HEK293 (cell line): ENCODE results near the gene SERPINB5.

Experiments used
- CTCF ChIA-PET: fragments of 350-600 bp; formaldehyde crosslinking; extraction: SDS; loops from one replicate; lab custom pipeline; 2021; ENCODE audit warnings: antibody characterized with exemption; lab: Yijun Ruan, JAX
- POLR2A ChIA-PET: fragments of 300-600 bp; formaldehyde crosslinking; extraction: SDS; loops from one replicate; lab custom pipeline; 2020; ENCODE audit warnings: antibody characterized with exemption, inconsistent platforms; lab: Yijun Ruan, JAX
- H3K27ac ChIP-seq: fragments of 200-500 bp; sonication (Bioruptor generic); 2 replicates; pipeline ENCODE4 v1.5.1; 2014; ENCODE audit warnings: low read depth, low read length, control low read depth, inconsistent platforms; ENCODE audit errors: extremely low read depth
- H3K36me3 ChIP-seq, 2 experiments: fragments of 200-500 bp in 1 of 2; sonication (Bioruptor generic) in 1 of 2; 1 replicate in 1 of 2; 2 replicates in 1 of 2; pipeline ENCODE4 v1.5.1; 2014 to 2017; ENCODE audit warnings: inconsistent platforms in 2 of 2, low read length in 2 of 2; ENCODE audit not compliant: control insufficient read depth in 2 of 2, insufficient read depth in 1 of 2
- H3K4me1 ChIP-seq: fragments of 200-500 bp; sonication (Bioruptor generic); 2 replicates; pipeline ENCODE4 v1.5.1; 2014; ENCODE audit warnings: mild to moderate bottlenecking, low read length, inconsistent platforms; ENCODE audit not compliant: control insufficient read depth, insufficient read depth
- H3K4me3 ChIP-seq: 2 replicates; pipeline ENCODE4 v1.5.1; 2011; ENCODE audit warnings: low read depth, mild to moderate bottlenecking, control low read depth, low read length, moderate library complexity
- H3K9me3 ChIP-seq: fragments of 200-500 bp; sonication (Bioruptor generic); 2 replicates; pipeline ENCODE4 v1.5.1; 2014; ENCODE audit warnings: low read depth, low read length, inconsistent platforms; ENCODE audit not compliant: control insufficient read depth, insufficient read depth
- MEIS1 ChIP-seq: sonication (generic); formaldehyde crosslinking; IDR thresholded peaks from 2 replicates; pipeline ENCODE4 v1.8.1; 2022; ENCODE audit warnings: missing genetic modification reagents, mild to moderate bottlenecking, borderline replicate concordance
- RBAK ChIP-seq: fragments of 450-650 bp; formaldehyde crosslinking; IDR thresholded peaks from 2 replicates; pipeline ENCODE4 v1.5.1; 2016; ENCODE audit warnings: missing biosample characterization, missing genetic modification characterization
- SETDB1 ChIP-seq: IDR thresholded peaks from one replicate; pipeline ENCODE4 v1.6.1; 2017; ENCODE audit warnings: mild to moderate bottlenecking, low read length, moderate library complexity, mixed read lengths; ENCODE audit not compliant: insufficient read length
- YY2 ChIP-seq: fragments of 450-650 bp; formaldehyde crosslinking; IDR thresholded peaks from 2 replicates; pipeline ENCODE4 v1.5.1; 2016; ENCODE audit warnings: missing biosample characterization, missing genetic modification characterization
- ZBTB8A ChIP-seq: fragments of 450-650 bp; formaldehyde crosslinking; IDR thresholded peaks from 2 replicates; pipeline ENCODE4 v1.5.1; 2016; ENCODE audit warnings: missing biosample characterization, missing genetic modification characterization
- ZFP69B ChIP-seq: fragments of 450-650 bp; formaldehyde crosslinking; IDR thresholded peaks from 2 replicates; pipeline ENCODE4 v1.5.1; 2016; ENCODE audit warnings: missing biosample characterization, missing genetic modification characterization
- ZNF112 ChIP-seq: fragments of 450-650 bp; formaldehyde crosslinking; IDR thresholded peaks from 2 replicates; pipeline ENCODE4 v1.5.0; 2017; ENCODE audit warnings: missing biosample characterization, missing genetic modification characterization
- ZNF133 ChIP-seq: fragments of 450-650 bp; formaldehyde crosslinking; IDR thresholded peaks from 2 replicates; pipeline ENCODE4 v1.5.1; 2016; ENCODE audit warnings: missing biosample characterization, missing genetic modification characterization
- ZNF140 ChIP-seq: fragments of 450-650 bp; formaldehyde crosslinking; IDR thresholded peaks from 2 replicates; pipeline ENCODE4 v1.5.1; 2016; ENCODE audit warnings: missing biosample characterization, missing genetic modification characterization
- ZNF274 ChIP-seq, 2 experiments: fragments of 200-500 bp in 1 of 2; fragments of 450-650 bp in 1 of 2; sonication (Bioruptor generic) in 1 of 2; formaldehyde crosslinking in 1 of 2; IDR thresholded peaks; 2 replicates each; pipeline versions ENCODE4 v1.5.1 to v1.6.1; 2014 to 2016; ENCODE audit warnings: borderline replicate concordance in 1 of 2, inconsistent platforms in 1 of 2, low read length in 1 of 2, missing biosample characterization in 1 of 2, missing genetic modification characterization in 1 of 2
- ZNF837 ChIP-seq: fragments of 450-650 bp; formaldehyde crosslinking; IDR thresholded peaks from 2 replicates; pipeline ENCODE4 v1.5.1; 2016; ENCODE audit warnings: missing biosample characterization, missing genetic modification characterization
- ZXDB ChIP-seq: fragments of 450-650 bp; formaldehyde crosslinking; IDR thresholded peaks from 2 replicates; pipeline ENCODE4 v1.5.1; 2016; ENCODE audit warnings: missing biosample characterization, missing genetic modification characterization
- TF ChIP-seq, protein P1 (sequence below): fragments of 450-650 bp; IDR thresholded peaks from 2 replicates; pipeline ENCODE4 v1.5.1; 2018; ENCODE audit warnings: missing biosample characterization, missing genetic modification characterization
- TF ChIP-seq, protein P2 (sequence below): fragments of 450-650 bp; formaldehyde crosslinking; IDR thresholded peaks from 2 replicates; pipeline ENCODE4 v1.5.1; 2016; ENCODE audit warnings: missing biosample characterization, missing genetic modification characterization
- TF ChIP-seq, protein P3 (sequence below): fragments of 450-650 bp; formaldehyde crosslinking; IDR thresholded peaks from 2 replicates; pipeline ENCODE4 v1.5.1; 2016; ENCODE audit warnings: missing biosample characterization, missing genetic modification characterization

Gene SERPINB5

DNA sequence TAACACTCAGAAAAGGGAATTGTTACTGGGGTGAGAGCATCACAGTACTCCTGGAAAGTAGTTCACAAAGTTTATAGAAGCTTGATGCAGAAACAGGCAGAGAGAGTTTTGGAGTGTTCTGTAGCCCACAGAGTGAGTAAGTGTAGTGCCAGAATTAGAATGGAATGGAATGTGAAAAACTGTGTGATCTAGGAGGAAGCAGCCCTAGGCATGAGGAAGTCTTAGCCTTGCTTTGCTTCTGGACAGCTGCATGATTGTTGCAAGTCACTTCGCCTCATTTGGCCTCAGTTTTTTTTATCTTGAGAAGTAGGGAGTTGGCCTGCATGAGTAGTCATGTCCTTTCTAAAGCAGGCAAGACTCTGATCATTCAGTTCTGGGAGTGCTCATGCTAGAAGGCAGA is 76.3 kb downstream of the SERPINB5 start:
- H3K27ac ChIP-seq = no peak overlapping the region
- H3K9me3 ChIP-seq = no peaks in the 10 kb centered on the region
- H3K4me3 ChIP-seq = no peak overlapping the region
- no peaks in the 10 kb centered on the region for H3K4me1 ChIP-seq
- H3K36me3 ChIP-seq = no peaks in the 10 kb centered on the region
- ChIA-PET POLR2A (interaction anchor here (0.6 kb wide), 1 partner anchor 105 kb away, joined by 6 read pairs; no protein-coding TSS in a partner anchor), CTCF (interaction anchor here (1.5 to 2.8 kb wide), 2 partner anchors 25 to 35 kb away, joined by 5 to 21 read pairs; no protein-coding TSS in a partner anchor)
- TF ChIP-seq ZNF133 (tag by site-specific recombination) (no peak), RBAK (tag by site-specific recombination) (no peak), SETDB1 (no peak), ZFP69B (no peak), ZXDB (tag by site-specific recombination) (no peak), ZBTB8A (tag by site-specific recombination) (no peak), ZNF112 (tag by site-specific recombination) (no peak), ZNF274 (IDR thresholded peaks at IDR 0.05; ENCODE audit: low read length) (no peak), ZNF274 (tag by site-specific recombination; IDR thresholded peaks at IDR 0.05; ENCODE audit: borderline replicate concordance) (no peak), YY2 (tag by site-specific recombination) (no peak), ZNF140 (tag by site-specific recombination) (no peak), MEIS1 (no peak), ZNF837 (tag by site-specific recombination) (no peak)
- TF ChIP-seq, protein P1, sequence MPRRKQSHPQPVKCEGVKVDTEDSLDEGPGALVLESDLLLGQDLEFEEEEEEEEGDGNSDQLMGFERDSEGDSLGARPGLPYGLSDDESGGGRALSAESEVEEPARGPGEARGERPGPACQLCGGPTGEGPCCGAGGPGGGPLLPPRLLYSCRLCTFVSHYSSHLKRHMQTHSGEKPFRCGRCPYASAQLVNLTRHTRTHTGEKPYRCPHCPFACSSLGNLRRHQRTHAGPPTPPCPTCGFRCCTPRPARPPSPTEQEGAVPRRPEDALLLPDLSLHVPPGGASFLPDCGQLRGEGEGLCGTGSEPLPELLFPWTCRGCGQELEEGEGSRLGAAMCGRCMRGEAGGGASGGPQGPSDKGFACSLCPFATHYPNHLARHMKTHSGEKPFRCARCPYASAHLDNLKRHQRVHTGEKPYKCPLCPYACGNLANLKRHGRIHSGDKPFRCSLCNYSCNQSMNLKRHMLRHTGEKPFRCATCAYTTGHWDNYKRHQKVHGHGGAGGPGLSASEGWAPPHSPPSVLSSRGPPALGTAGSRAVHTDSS (tag by site-specific recombination) = no peak
- TF ChIP-seq, protein P2, sequence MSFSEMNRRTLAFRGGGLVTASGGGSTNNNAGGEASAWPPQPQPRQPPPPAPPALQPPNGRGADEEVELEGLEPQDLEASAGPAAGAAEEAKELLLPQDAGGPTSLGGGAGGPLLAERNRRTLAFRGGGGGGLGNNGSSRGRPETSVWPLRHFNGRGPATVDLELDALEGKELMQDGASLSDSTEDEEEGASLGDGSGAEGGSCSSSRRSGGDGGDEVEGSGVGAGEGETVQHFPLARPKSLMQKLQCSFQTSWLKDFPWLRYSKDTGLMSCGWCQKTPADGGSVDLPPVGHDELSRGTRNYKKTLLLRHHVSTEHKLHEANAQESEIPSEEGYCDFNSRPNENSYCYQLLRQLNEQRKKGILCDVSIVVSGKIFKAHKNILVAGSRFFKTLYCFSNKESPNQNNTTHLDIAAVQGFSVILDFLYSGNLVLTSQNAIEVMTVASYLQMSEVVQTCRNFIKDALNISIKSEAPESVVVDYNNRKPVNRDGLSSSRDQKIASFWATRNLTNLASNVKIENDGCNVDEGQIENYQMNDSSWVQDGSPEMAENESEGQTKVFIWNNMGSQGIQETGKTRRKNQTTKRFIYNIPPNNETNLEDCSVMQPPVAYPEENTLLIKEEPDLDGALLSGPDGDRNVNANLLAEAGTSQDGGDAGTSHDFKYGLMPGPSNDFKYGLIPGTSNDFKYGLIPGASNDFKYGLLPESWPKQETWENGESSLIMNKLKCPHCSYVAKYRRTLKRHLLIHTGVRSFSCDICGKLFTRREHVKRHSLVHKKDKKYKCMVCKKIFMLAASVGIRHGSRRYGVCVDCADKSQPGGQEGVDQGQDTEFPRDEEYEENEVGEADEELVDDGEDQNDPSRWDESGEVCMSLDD (tag by site-specific recombination) = no peak
- TF ChIP-seq, protein P3, sequence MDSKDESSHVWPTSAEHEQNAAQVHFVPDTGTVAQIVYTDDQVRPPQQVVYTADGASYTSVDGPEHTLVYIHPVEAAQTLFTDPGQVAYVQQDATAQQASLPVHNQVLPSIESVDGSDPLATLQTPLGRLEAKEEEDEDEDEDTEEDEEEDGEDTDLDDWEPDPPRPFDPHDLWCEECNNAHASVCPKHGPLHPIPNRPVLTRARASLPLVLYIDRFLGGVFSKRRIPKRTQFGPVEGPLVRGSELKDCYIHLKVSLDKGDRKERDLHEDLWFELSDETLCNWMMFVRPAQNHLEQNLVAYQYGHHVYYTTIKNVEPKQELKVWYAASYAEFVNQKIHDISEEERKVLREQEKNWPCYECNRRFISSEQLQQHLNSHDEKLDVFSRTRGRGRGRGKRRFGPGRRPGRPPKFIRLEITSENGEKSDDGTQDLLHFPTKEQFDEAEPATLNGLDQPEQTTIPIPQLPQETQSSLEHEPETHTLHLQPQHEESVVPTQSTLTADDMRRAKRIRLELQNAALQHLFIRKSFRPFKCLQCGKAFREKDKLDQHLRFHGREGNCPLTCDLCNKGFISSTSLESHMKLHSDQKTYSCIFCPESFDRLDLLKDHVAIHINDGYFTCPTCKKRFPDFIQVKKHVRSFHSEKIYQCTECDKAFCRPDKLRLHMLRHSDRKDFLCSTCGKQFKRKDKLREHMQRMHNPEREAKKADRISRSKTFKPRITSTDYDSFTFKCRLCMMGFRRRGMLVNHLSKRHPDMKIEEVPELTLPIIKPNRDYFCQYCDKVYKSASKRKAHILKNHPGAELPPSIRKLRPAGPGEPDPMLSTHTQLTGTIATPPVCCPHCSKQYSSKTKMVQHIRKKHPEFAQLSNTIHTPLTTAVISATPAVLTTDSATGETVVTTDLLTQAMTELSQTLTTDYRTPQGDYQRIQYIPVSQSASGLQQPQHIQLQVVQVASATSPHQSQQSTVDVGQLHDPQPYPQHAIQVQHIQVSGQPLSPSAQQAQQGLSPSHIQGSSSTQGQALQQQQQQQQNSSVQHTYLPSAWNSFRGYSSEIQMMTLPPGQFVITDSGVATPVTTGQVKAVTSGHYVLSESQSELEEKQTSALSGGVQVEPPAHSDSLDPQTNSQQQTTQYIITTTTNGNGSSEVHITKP = no peak
